HepG2 (cell line): ENCODE measurements around the gene EIF4G3. TPM values are rescaled to one million over a fixed set of nuclear protein-coding genes. Genes with fewer than 3 reads are reported as not detected.

Source experiments
- ATAC-seq: fragments of 200-7000 bp; cut with Tn5 transposase; 3 replicates; pipeline ENCODE4 v1.9.1; 2020; ENCODE audit warnings: mild to moderate bottlenecking, moderate library complexity
- BruUV-seq: library from RNA; stranded (reverse); fragments of 400-500 nt; replicated peaks from 2 replicates; lab custom pipeline; 2021; lab: Mats Ljungman, UMichigan
- CTCF ChIA-PET: fragments of 300-600 bp; formaldehyde crosslinking; extraction: SDS; loops from one replicate; lab custom pipeline; 2021; ENCODE audit warnings: low total read pairs, inconsistent platforms, low intra/inter-chr PET ratio; lab: Yijun Ruan, JAX
- POLR2A ChIA-PET: fragments of 350-600 bp; sonication (Branson Sonifier 250); formaldehyde crosslinking; loops from one replicate; lab custom pipeline; 2020; ENCODE audit warnings: antibody characterized with exemption, inconsistent platforms; lab: Yijun Ruan, JAX
- DNase-seq: peaks from one replicate; pipeline ENCODE4 v3.0.0-alpha.2; 2015; ENCODE audit warnings: low spot score
- FAIRE-seq: peaks from 3 replicates; lab custom pipeline; 2011; peaks lifted over from hg19 to GRCh38; lab: Jason Lieb, UNC
- H2AFZ ChIP-seq: one replicate; pipeline ENCODE4 v1.6.1; 2011; ENCODE audit warnings: low read length, inconsistent platforms
- H3K27ac ChIP-seq: fragments of 300-600 bp; 3 replicates; pipeline ENCODE4 v1.8.0; 2011; ENCODE audit warnings: mixed run types, mild to moderate bottlenecking, mixed read lengths, low read length, inconsistent platforms; ENCODE audit not compliant: insufficient read depth; ENCODE audit errors: extremely low read length
- H3K27me3 ChIP-seq, 2 experiments: fragments of 200-600 bp in 1 of 2; 2 replicates in 1 of 2; 3 replicates in 1 of 2; pipeline versions ENCODE4 v1.6.0 to v1.8.0; 2011; ENCODE audit warnings: low read length in 2 of 2, mild to moderate bottlenecking in 2 of 2, moderate library complexity in 2 of 2, inconsistent platforms in 1 of 2; ENCODE audit not compliant: insufficient read depth in 2 of 2, control insufficient read depth in 1 of 2
- H3K36me3 ChIP-seq, 2 experiments: fragments of 200-600 bp in 1 of 2; replicated peaks in 1 of 2; 2 replicates in 1 of 2; 3 replicates in 1 of 2; pipeline versions ENCODE4 v1.5.1 to v1.8.0; 2011; ENCODE audit warnings: low read length in 2 of 2, inconsistent platforms in 1 of 2; ENCODE audit not compliant: insufficient read depth in 2 of 2, control insufficient read depth in 1 of 2
- H3K4me1 ChIP-seq: 2 replicates; pipeline ENCODE4 v1.5.1; 2012; ENCODE audit warnings: low read length, inconsistent platforms; ENCODE audit not compliant: insufficient read depth
- H3K4me2 ChIP-seq: 2 replicates; pipeline ENCODE4 v1.6.0; 2011; ENCODE audit warnings: low read depth, low read length, inconsistent platforms
- H3K4me3 ChIP-seq, 3 experiments: fragments of 200-600 bp in 1 of 3; sonication (generic), shearing (Covaris generic) in 1 of 3; replicated peaks in 1 of 3; 2 replicates each; pipeline ENCODE4 v1.5.1; 2011 to 2016; ENCODE audit warnings: low read length in 3 of 3, inconsistent platforms in 2 of 3, low read depth in 2 of 3, mild to moderate bottlenecking in 2 of 3, control low read depth in 1 of 3, mixed read lengths in 1 of 3; ENCODE audit not compliant: insufficient read depth in 1 of 3
- H3K79me2 ChIP-seq: one replicate; pipeline ENCODE4 v1.6.1; 2011; ENCODE audit warnings: low read length, inconsistent platforms; ENCODE audit not compliant: insufficient read depth
- H3K9ac ChIP-seq: 2 replicates; pipeline ENCODE4 v1.6.0; 2011; ENCODE audit warnings: mild to moderate bottlenecking, low read depth, low read length, inconsistent platforms; ENCODE audit not compliant: insufficient read depth
- H3K9me3 ChIP-seq: 2 replicates; pipeline ENCODE4 v1.5.1; 2012; ENCODE audit warnings: mild to moderate bottlenecking, low read length
- H4K20me1 ChIP-seq: 2 replicates; pipeline ENCODE4 v1.6.0; 2011; ENCODE audit warnings: inconsistent platforms, mild to moderate bottlenecking, low read length, moderate library complexity; ENCODE audit not compliant: insufficient read depth
- CC2D1A ChIP-seq: sonication (generic); formaldehyde crosslinking; IDR thresholded peaks from 2 replicates; pipeline ENCODE4 v1.8.1; 2023; ENCODE audit warnings: mild to moderate bottlenecking, missing genetic modification reagents
- CCDC6 ChIP-seq: sonication (generic); formaldehyde crosslinking; IDR thresholded peaks from 2 replicates; pipeline ENCODE4 v1.8.1; 2022; ENCODE audit warnings: mild to moderate bottlenecking, missing genetic modification reagents, moderate library complexity
- FIP1L1 ChIP-seq: fragments of 200-400 bp; formaldehyde crosslinking; IDR thresholded peaks from 2 replicates; pipeline ENCODE4 v1.6.1; 2018; ENCODE audit warnings: low read depth, mild to moderate bottlenecking, low read length, moderate library complexity, borderline replicate concordance; ENCODE audit not compliant: insufficient read depth
- FUBP1 ChIP-seq: sonication (generic); formaldehyde crosslinking; IDR thresholded peaks from 2 replicates; pipeline ENCODE4 v1.5.1; 2020; ENCODE audit warnings: missing genetic modification reagents, mild to moderate bottlenecking, borderline replicate concordance
- GLMP ChIP-seq: sonication (generic); formaldehyde crosslinking; IDR thresholded peaks from 2 replicates; pipeline ENCODE4 v1.9.0; 2021; ENCODE audit warnings: missing genetic modification reagents, mild to moderate bottlenecking, borderline replicate concordance
- GTF3A ChIP-seq: sonication (generic); formaldehyde crosslinking; conservative IDR thresholded peaks from 2 replicates; pipeline ENCODE4 v1.4.0; 2020; ENCODE audit warnings: mild to moderate bottlenecking, missing genetic modification reagents
- NFYC ChIP-seq: IDR thresholded peaks from 2 replicates; pipeline ENCODE4 v1.6.1; 2016; ENCODE audit warnings: missing genetic modification reagents, missing compliant biosample characterization
- PCBP1 ChIP-seq: fragments of 200-400 bp; formaldehyde crosslinking; IDR thresholded peaks from 2 replicates; pipeline ENCODE4 v1.6.1; 2017; ENCODE audit warnings: mild to moderate bottlenecking, low read depth, low read length, borderline replicate concordance
- POLR2A ChIP-seq, 2 experiments: IDR thresholded peaks; 2 replicates each; pipeline ENCODE4 v1.6.1; 2011; ENCODE audit warnings: low read depth in 2 of 2, low read length in 2 of 2, mild to moderate bottlenecking in 1 of 2, moderate library complexity in 1 of 2; ENCODE audit not compliant: insufficient read depth in 1 of 2
- REPIN1 ChIP-seq: sonication (generic); formaldehyde crosslinking; IDR thresholded peaks from 2 replicates; pipeline ENCODE4 v1.8.0; 2022; ENCODE audit warnings: missing genetic modification reagents, low read depth, mild to moderate bottlenecking, borderline replicate concordance
- SALL1 ChIP-seq: sonication (generic); formaldehyde crosslinking; IDR thresholded peaks from 2 replicates; pipeline ENCODE4 v1.8.0; 2022; ENCODE audit warnings: mild to moderate bottlenecking, missing genetic modification reagents
- ZNF292 ChIP-seq: sonication (generic); formaldehyde crosslinking; IDR thresholded peaks from 2 replicates; pipeline ENCODE4 v1.8.1; 2022; ENCODE audit warnings: mild to moderate bottlenecking, low read depth, missing genetic modification reagents, borderline replicate concordance
- ZNF354B ChIP-seq: sonication (generic); formaldehyde crosslinking; IDR thresholded peaks from 2 replicates; pipeline ENCODE4 v1.8.0; 2022; ENCODE audit warnings: mild to moderate bottlenecking, missing genetic modification reagents
- ZNF629 ChIP-seq: sonication (generic); formaldehyde crosslinking; conservative IDR thresholded peaks from 2 replicates; pipeline ENCODE4 v1.5.0; 2020; ENCODE audit warnings: missing genetic modification reagents
- in situ Hi-C: cut with HindIII; loops from 2 replicates; pipeline ENCODE4 v1.10.0; 2017; ENCODE audit warnings: low pct_unique_long_range_greater_than_20kb; ENCODE audit not compliant: extremely low pct_ligation_motif_present
- intact Hi-C: fragments of 100-400 bp; cut with micrococcal nuclease; formaldehyde crosslinking; loops from one replicate; pipeline ENCODE4 v1.10.0; 2022; ENCODE audit not compliant: unreplicated experiment
- polyA plus RNA-seq, 8 experiments: library from polyadenylated mRNA; depleted of rRNA in 3 of 8; stranded (reverse) in 7 of 8; unstranded in 1 of 8; fragments of >200 nt; fragmentation: Illumina TruSeq in 4 of 8; extraction: Trizol in 4 of 8; gene quantifications; 2 replicates each; pipeline versions ENCODE4 v1.2.1 to v1.2.3, GENCODE V29; 2011 to 2016; ENCODE audit warnings: low read depth in 4 of 8, missing spikeins in 1 of 8, mixed read lengths in 1 of 8; ENCODE audit not compliant: insufficient read depth in 1 of 8
- total RNA-seq, 5 experiments: library from RNA; depleted of rRNA; stranded (reverse); fragments of >200 nt; fragmentation: Illumina TruSeq; extraction: Trizol; gene quantifications; 2 replicates each; pipeline ENCODE4 v1.2.3, GENCODE V29; 2016; ENCODE audit warnings: low read depth in 1 of 5
- TF ChIP-seq, protein P1 (sequence below): sonication (generic); formaldehyde crosslinking; IDR thresholded peaks from 2 replicates; pipeline ENCODE4 v1.5.0; 2020; ENCODE audit warnings: mild to moderate bottlenecking, missing genetic modification reagents, borderline replicate concordance

The EIF4G3 gene
- total and polyA plus RNA-seq, 2 of the 13 experiments (the other 11 are each of a cell fraction or from before 2014, with no cell fraction given), result 22.2 to 27.6 TPM

DNA sequence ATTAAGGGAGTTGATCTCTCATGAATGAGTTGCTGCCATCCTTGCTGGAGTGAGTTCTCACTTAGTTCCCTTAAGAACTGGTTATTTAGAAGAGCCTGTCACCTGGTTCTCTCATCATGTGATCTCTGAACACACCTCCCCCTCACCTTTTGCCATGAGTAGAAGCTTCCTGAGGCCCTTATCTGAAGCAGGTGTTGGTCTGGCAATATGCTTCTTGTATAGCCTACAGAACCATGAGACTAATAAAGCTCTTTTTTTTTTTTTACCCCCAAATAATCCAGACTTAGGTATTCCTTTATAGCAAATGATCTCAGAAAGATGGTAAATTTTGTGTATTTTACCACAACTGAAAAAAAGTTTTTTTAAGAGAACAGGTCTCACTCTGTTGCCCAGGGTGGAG, 158.0 kb downstream of the EIF4G3 start:
- Histone ChIP-seq H3K9me3 (no peaks in the 10 kb centered on the region), H4K20me1 (no peaks in the 10 kb centered on the region), H3K4me2 (no peak overlapping the region), H3K27me3 (no peaks in the 10 kb centered on the region), H3K9ac (no peak overlapping the region), H2AFZ (no peak overlapping the region), H3K4me1 (peaks cover 47% of the 10 kb centered on the region), H3K27ac (no peak overlapping the region), H3K36me3 (no peaks in the 10 kb centered on the region), H3K4me3 (no peak overlapping the region), H3K79me2 (peaks cover 17% of the 10 kb centered on the region)
- ChIA-PET POLR2A (no interaction called here), CTCF (no interaction called here)
- no TSS peak for BruUV-seq
- DNase-seq (no peak), ATAC-seq (no peak), FAIRE-seq (no peak)
- in situ Hi-C loops (no loop called here), intact Hi-C loops (no loop called here)
- TF ChIP-seq PCBP1 (no peak), CC2D1A (CRISPR knock-in tag) (no peak), FIP1L1 (no peak), POLR2A (IDR thresholded peaks at IDR 0.05; ENCODE audit: insufficient read depth in 1 of 2, low read depth in 2 of 2, low read length in 2 of 2) (no peak), SALL1 (CRISPR knock-in tag) (no peak), CCDC6 (CRISPR knock-in tag) (no peak), ZNF629 (CRISPR knock-in tag) (no peak), ZNF354B (CRISPR knock-in tag) (no peak), REPIN1 (no peak), ZNF292 (CRISPR knock-in tag) (no peak), NFYC (no peak), GTF3A (CRISPR knock-in tag) (no peak), FUBP1 (CRISPR knock-in tag) (no peak), GLMP (CRISPR knock-in tag) (no peak)
- TF ChIP-seq, protein P1, sequence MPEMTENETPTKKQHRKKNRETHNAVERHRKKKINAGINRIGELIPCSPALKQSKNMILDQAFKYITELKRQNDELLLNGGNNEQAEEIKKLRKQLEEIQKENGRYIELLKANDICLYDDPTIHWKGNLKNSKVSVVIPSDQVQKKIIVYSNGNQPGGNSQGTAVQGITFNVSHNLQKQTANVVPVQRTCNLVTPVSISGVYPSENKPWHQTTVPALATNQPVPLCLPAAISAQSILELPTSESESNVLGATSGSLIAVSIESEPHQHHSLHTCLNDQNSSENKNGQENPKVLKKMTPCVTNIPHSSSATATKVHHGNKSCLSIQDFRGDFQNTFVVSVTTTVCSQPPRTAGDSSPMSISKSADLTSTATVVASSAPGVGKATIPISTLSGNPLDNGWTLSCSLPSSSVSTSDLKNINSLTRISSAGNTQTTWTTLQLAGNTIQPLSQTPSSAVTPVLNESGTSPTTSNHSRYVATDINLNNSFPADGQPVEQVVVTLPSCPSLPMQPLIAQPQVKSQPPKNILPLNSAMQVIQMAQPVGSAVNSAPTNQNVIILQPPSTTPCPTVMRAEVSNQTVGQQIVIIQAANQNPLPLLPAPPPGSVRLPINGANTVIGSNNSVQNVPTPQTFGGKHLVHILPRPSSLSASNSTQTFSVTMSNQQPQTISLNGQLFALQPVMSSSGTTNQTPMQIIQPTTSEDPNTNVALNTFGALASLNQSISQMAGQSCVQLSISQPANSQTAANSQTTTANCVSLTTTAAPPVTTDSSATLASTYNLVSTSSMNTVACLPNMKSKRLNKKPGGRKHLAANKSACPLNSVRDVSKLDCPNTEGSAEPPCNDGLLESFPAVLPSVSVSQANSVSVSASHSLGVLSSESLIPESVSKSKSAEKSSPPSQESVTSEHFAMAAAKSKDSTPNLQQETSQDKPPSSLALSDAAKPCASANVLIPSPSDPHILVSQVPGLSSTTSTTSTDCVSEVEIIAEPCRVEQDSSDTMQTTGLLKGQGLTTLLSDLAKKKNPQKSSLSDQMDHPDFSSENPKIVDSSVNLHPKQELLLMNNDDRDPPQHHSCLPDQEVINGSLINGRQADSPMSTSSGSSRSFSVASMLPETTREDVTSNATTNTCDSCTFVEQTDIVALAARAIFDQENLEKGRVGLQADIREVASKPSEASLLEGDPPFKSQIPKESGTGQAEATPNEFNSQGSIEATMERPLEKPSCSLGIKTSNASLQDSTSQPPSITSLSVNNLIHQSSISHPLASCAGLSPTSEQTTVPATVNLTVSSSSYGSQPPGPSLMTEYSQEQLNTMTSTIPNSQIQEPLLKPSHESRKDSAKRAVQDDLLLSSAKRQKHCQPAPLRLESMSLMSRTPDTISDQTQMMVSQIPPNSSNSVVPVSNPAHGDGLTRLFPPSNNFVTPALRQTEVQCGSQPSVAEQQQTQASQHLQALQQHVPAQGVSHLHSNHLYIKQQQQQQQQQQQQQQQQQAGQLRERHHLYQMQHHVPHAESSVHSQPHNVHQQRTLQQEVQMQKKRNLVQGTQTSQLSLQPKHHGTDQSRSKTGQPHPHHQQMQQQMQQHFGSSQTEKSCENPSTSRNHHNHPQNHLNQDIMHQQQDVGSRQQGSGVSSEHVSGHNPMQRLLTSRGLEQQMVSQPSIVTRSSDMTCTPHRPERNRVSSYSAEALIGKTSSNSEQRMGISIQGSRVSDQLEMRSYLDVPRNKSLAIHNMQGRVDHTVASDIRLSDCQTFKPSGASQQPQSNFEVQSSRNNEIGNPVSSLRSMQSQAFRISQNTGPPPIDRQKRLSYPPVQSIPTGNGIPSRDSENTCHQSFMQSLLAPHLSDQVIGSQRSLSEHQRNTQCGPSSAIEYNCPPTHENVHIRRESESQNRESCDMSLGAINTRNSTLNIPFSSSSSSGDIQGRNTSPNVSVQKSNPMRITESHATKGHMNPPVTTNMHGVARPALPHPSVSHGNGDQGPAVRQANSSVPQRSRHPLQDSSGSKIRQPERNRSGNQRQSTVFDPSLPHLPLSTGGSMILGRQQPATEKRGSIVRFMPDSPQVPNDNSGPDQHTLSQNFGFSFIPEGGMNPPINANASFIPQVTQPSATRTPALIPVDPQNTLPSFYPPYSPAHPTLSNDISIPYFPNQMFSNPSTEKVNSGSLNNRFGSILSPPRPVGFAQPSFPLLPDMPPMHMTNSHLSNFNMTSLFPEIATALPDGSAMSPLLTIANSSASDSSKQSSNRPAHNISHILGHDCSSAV (CRISPR knock-in tag), result no peak
